ENCODE measurements around the gene SCUBE1. TPM values are rescaled to one million over a fixed set of nuclear protein-coding genes. Genes with fewer than 3 reads are reported as not detected.

Gene SCUBE1
- total and polyA plus RNA-seq, 2 of the 4 experiments (the other 2 are of a cell fraction) = not detected

- no peak overlapping the region for H2BK5ac ChIP-seq (ENCODE audit: low read depth, low read length, poor library complexity, severe bottlenecking)
- H4K91ac ChIP-seq (ENCODE audit: insufficient read depth, low read depth, low read length) = no peak overlapping the region
- no peak overlapping the region for H3K27ac ChIP-seq (ENCODE audit: insufficient read depth, low read length)
- no peak overlapping the region for H2AK5ac ChIP-seq (ENCODE audit: low read depth, low read length)
- H4K20me1 ChIP-seq (ENCODE audit: insufficient read depth, low read length) = peaks cover 4% of the 10 kb centered on the region
- no peak overlapping the region for H2BK120ac ChIP-seq (ENCODE audit: low read depth, low read length)
- peaks cover 4% of the 10 kb centered on the region; the same call in 1 of the 2 replicates for H3K9me1 ChIP-seq (ENCODE audit: insufficient read depth, low read length)
- ChIA-PET POLR2A (ENCODE audit: unreplicated experiment) (no interaction called here), CTCF (no interaction called here)
- H3K79me1 ChIP-seq (ENCODE audit: low read depth in 1 of 2, low read length in 2 of 2) = peaks cover 0 to 5% of the 10 kb centered on the region in 2 experiments; a peak in 1 of 4 replicates
- intact Hi-C loops (cut with micrococcal nuclease) (no loop called here), dilution Hi-C loops (cut with HindIII; ENCODE audit: low sequenced_read_pairs, unreplicated experiment) (no loop called here), in situ Hi-C loops (cut with MboI; ENCODE audit: low sequenced_read_pairs) (no loop called here)
- TF ChIP-seq CTCF (conservative IDR thresholded peaks at IDR 0.05; ENCODE audit: low read depth, low read length) (no peak), MAFK (IDR thresholded peaks at IDR 0.05; ENCODE audit: low read depth, low read length) (no peak), MAZ (IDR thresholded peaks at IDR 0.05; ENCODE audit: borderline replicate concordance, low read depth, low read length) (no peak), RFX5 (IDR thresholded peaks at IDR 0.05; ENCODE audit: low read depth, low read length) (no peak), USF2 (IDR thresholded peaks at IDR 0.05; ENCODE audit: low read depth, low read length) (no peak), RAD21 (IDR thresholded peaks at IDR 0.05; ENCODE audit: low read length) (no peak), FOS (IDR thresholded peaks at IDR 0.05; ENCODE audit: low read depth, low read length) (no peak), NFE2L2 (IDR thresholded peaks at IDR 0.05; ENCODE audit: low read depth, low read length) (no peak), MXI1 (IDR thresholded peaks at IDR 0.05; ENCODE audit: borderline replicate concordance, low read depth, low read length) (no peak), BHLHE40 (IDR thresholded peaks at IDR 0.05; ENCODE audit: low read depth, low read length) (no peak), SMC3 (IDR thresholded peaks at IDR 0.05; ENCODE audit: low read depth, low read length) (no peak), POLR2A (IDR thresholded peaks at IDR 0.05; ENCODE audit: low read depth, low read length) (no peak), RCOR1 (IDR thresholded peaks at IDR 0.05; ENCODE audit: insufficient replicate concordance, low read length) (no peak), CEBPB (IDR thresholded peaks at IDR 0.05; ENCODE audit: low read depth, low read length) (no peak), ELK1 (IDR thresholded peaks at IDR 0.05; ENCODE audit: borderline replicate concordance, low read depth, low read length) (no peak)
- peaks cover 31% of the 10 kb centered on the region for H3K36me3 ChIP-seq (ENCODE audit: control insufficient read depth, insufficient read depth, low read length)
- no peak overlapping the region for H3K56ac ChIP-seq (ENCODE audit: extremely low read depth, insufficient read depth, low read length)
- no peak overlapping the region for H4K5ac ChIP-seq (ENCODE audit: low read depth, low read length)
- no peak overlapping the region for H4K8ac ChIP-seq (ENCODE audit: low read depth in 2 of 2, low read length in 2 of 2)
- no peak overlapping the region for H2BK15ac ChIP-seq (ENCODE audit: low read depth, low read length)
- no TSS peak for BruUV-seq (replicated peaks)
- no peak for ATAC-seq (ENCODE audit: low read depth)
- H3K9me3 ChIP-seq (ENCODE audit: control insufficient read depth, insufficient read depth, low read length) = no peaks in the 10 kb centered on the region
- no peak overlapping the region for H2AFZ ChIP-seq (replicated peaks; ENCODE audit: low read length, poor library complexity)
- H3K14ac ChIP-seq (replicated peaks; ENCODE audit: low read depth, low read length) = no peak overlapping the region
- no peak overlapping the region for H3K9ac ChIP-seq (ENCODE audit: low read depth, low read length)
- no peak for DNase-seq
- no peak overlapping the region for H2BK20ac ChIP-seq (ENCODE audit: low read depth, low read length)
- WGBS, 2 experiments (ENCODE audit: extremely low coverage in 2 of 2, insufficient read length in 1 of 2) = 92% methylated on average over 4 of the region's 23 CpGs; no CpG with 5 or more reads in 1 of the 2 experiments
- no peak overlapping the region for H3K18ac ChIP-seq (ENCODE audit: low read depth, low read length)
- no peaks in the 10 kb centered on the region for H3K27me3 ChIP-seq (ENCODE audit: control insufficient read depth, insufficient read depth, low read length)
- no peak overlapping the region for H3K4ac ChIP-seq (ENCODE audit: low read depth, low read length)
- H3K4me3 ChIP-seq (ENCODE audit: insufficient read depth, low read depth, low read length) = no peak overlapping the region
- no peaks in the 10 kb centered on the region for H3K4me1 ChIP-seq (ENCODE audit: control insufficient read depth, insufficient read depth, low read length)
- H3K4me2 ChIP-seq (ENCODE audit: low read depth, low read length) = no peak overlapping the region
- H3K23ac ChIP-seq (ENCODE audit: low read depth, low read length) = no peak overlapping the region
- no peak overlapping the region for H2AK9ac ChIP-seq (replicated peaks; ENCODE audit: low read depth, low read length, poor library complexity)
These were observed 176.8 kb downstream of the SCUBE1 start for GRCh38 chr22:43166132-43166930.

Data from IMR-90 (cell line).